HS-5 (cell line): ENCODE measurements around the gene PTPRM.

Source experiments
- DNase-seq: peaks from one replicate; pipeline ENCODE4 v3.0.0-alpha.2; 2012; ENCODE audit warnings: low read depth

The PTPRM gene

GRCh38 chr18:7671105-7671504, 104.0 kb downstream of the PTPRM start:
- no peak for DNase-seq

- no peak for DNase-seq
Observed at GRCh38 chr18:7676253-7676873, 109.2 kb downstream of the PTPRM start.

- no peak for DNase-seq
Observed at GRCh38 chr18:7677001-7677400, 109.9 kb downstream of the PTPRM start.

GRCh38 chr18:7677424-7677823, 110.3 kb downstream of the PTPRM start:
- DNase-seq = no peak

- DNase-seq = no peak
Observed at GRCh38 chr18:7678389-7678788, 111.3 kb downstream of the PTPRM start.

- DNase-seq = no peak
Observed at GRCh38 chr18:7678801-7679200, 111.7 kb downstream of the PTPRM start.

GRCh38 chr18:7681298-7681697, 114.2 kb downstream of the PTPRM start:
- no peak for DNase-seq

GRCh38 chr18:7682321-7682720, 115.2 kb downstream of the PTPRM start:
- DNase-seq = no peak

GRCh38 chr18:7683753-7684152, 116.6 kb downstream of the PTPRM start:
- DNase-seq = no peak

- DNase-seq = no peak
Observed at GRCh38 chr18:7684357-7684756, 117.2 kb downstream of the PTPRM start.

- no peak for DNase-seq
Observed at GRCh38 chr18:7684966-7685365, 117.8 kb downstream of the PTPRM start.

- DNase-seq = no peak
Observed at GRCh38 chr18:7686278-7686677, 119.2 kb downstream of the PTPRM start.

GRCh38 chr18:7688580-7688979, 121.5 kb downstream of the PTPRM start:
- DNase-seq = no peak

GRCh38 chr18:7691206-7691605, 124.1 kb downstream of the PTPRM start:
- DNase-seq = no peak

GRCh38 chr18:7696780-7697179, 129.7 kb downstream of the PTPRM start:
- DNase-seq = no peak

GRCh38 chr18:7697306-7697705, 130.2 kb downstream of the PTPRM start:
- DNase-seq = no peak

GRCh38 chr18:7711495-7711894, 144.4 kb downstream of the PTPRM start:
- no peak for DNase-seq

- DNase-seq = no peak
Observed at GRCh38 chr18:7720395-7720794, 153.3 kb downstream of the PTPRM start.

- DNase-seq = no peak
Observed at GRCh38 chr18:7721532-7721931, 154.4 kb downstream of the PTPRM start.

GRCh38 chr18:7722955-7723354, 155.8 kb downstream of the PTPRM start:
- DNase-seq = no peak

- no peak for DNase-seq
Observed at GRCh38 chr18:7723558-7723957, 156.4 kb downstream of the PTPRM start.

GRCh38 chr18:7725473-7725872, 158.4 kb downstream of the PTPRM start:
- no peak for DNase-seq

GRCh38 chr18:7725897-7726296, 158.8 kb downstream of the PTPRM start:
- no peak for DNase-seq

GRCh38 chr18:7726522-7726921, 159.4 kb downstream of the PTPRM start:
- DNase-seq = no peak
